ENCODE data around the gene BRI3.
"Not testable (repeated sequence)": the region's sequence is repeated elsewhere in the genome, so short reads cannot be mapped to it uniquely, and the experiment has no call there.

BRI3 gene

DNA sequence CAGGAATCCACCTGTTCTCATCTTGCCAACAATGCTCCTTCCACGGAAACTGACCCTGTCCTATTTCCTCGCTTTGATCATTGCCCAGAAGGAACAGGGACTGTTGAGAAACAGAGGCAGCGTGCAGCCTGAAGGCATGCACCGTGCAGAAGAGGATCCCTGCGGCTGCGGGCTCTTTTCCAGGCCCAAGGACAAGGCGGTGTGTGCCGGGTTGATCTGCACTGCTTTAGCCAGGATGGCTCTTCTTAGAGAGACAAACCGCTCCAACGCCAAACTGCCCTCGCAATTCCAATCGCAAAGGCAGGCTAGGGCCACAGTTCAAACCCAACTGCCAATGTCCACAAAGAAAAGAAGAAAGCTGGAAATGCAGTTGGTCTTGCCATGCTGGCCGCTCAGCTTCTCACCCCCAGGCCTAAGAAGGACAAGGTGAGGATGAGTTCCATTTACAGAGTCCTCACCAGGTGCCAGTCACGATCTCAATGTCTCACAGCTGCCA is 26.5 kb downstream of the BRI3 start:
- Mint-ChIP-seq H3K4me3 (no peak overlapping the region), H3K27ac (no peak overlapping the region), H3K4me1 (no peaks in the 10 kb centered on the region), H3K9me3 (no peaks in the 10 kb centered on the region), H3K36me3 (no peaks in the 10 kb centered on the region)
- ATAC-seq (no peak), DNase-seq (ENCODE audit: low spot score in 2 of 2) (no peak)

GRCh38 chr7:98309566-98309965 is 28.1 kb downstream of the BRI3 start:
- Mint-ChIP-seq H3K27ac (no peak overlapping the region), H3K36me3 (no peaks in the 10 kb centered on the region), H3K4me1 (no peaks in the 10 kb centered on the region), H3K9me3 (no peaks in the 10 kb centered on the region), H3K4me3 (no peak overlapping the region)
- DNase-seq (ENCODE audit: low spot score in 2 of 2) (no peak), ATAC-seq (no peak)

- no peaks in the 10 kb centered on the region for H3K36me3 Mint-ChIP-seq
- H3K9me3 Mint-ChIP-seq, result no peaks in the 10 kb centered on the region
- DNase-seq (ENCODE audit: low spot score in 2 of 2) (no peak), ATAC-seq (no peak)
- H3K4me1 Mint-ChIP-seq, result no peaks in the 10 kb centered on the region
- no peak overlapping the region for H3K4me3 Mint-ChIP-seq
- no peak overlapping the region for H3K27ac Mint-ChIP-seq
Measured at GRCh38 chr7:98312201-98312600, 30.7 kb downstream of the BRI3 start.

DNA sequence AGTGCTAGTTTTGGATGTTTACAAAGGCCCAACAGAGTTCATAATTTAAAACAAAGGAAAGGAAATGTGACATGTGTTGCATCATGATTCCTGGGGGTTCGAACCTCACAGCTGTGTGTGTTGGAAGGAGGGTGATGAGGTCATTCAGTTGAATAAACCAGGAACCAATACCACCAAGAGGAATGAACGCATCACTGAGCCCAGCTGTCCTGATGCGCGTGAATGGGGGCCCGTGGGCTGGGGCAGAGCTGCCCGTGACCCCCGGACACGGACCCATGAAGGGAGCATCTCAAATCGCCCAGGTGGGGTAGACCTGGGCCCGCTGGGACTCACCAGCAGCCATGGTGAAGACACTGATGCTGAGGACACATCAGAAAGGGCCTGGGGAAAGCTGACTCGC is 33.0 kb downstream of the BRI3 start:
- ATAC-seq (no peak), DNase-seq (ENCODE audit: low spot score in 2 of 2) (no peak)
- no peaks in the 10 kb centered on the region for H3K36me3 Mint-ChIP-seq
- H3K27ac Mint-ChIP-seq, result no peak overlapping the region
- no peak overlapping the region for H3K4me3 Mint-ChIP-seq
- H3K9me3 Mint-ChIP-seq, result no peaks in the 10 kb centered on the region
- H3K4me1 Mint-ChIP-seq, result no peaks in the 10 kb centered on the region

GRCh38 chr7:98315318-98315993 is 34.0 kb downstream of the BRI3 start:
- Mint-ChIP-seq H3K4me3 (no peak overlapping the region), H3K36me3 (no peaks in the 10 kb centered on the region), H3K4me1 (no peaks in the 10 kb centered on the region), H3K27ac (no peak overlapping the region), H3K9me3 (no peaks in the 10 kb centered on the region)
- ATAC-seq (no peak), DNase-seq (ENCODE audit: low spot score in 2 of 2) (no peak)

DNA sequence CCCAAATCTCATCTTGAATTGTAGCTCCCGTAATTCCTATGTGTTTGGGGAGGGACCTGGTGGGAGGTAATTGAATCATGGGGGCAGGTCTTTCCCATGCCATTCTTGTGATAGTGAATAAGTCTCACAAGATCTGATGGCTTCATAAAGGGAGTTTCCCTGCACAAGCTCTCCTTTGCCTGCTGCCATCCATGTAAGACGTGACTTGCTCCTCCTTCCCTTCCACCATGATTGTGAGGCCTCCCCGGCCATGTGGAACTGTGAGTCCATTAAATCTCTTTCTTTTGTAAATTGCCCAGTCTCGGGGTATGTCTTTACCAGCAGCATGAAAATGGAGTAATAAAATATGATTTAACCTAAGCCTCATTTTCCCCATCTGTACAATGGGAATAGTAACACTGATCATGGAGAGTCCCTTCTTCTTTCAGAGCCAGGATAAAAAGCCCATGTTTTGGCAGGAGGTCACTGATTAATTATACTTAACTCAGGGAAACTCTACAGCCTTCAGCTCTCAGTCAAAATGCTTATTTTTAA is 34.6 kb downstream of the BRI3 start:
- not testable (repeated sequence) for H3K36me3 Mint-ChIP-seq; H3K4me1 Mint-ChIP-seq; H3K4me3 Mint-ChIP-seq; H3K27ac Mint-ChIP-seq; DNase-seq (ENCODE audit: low spot score in 2 of 2); H3K9me3 Mint-ChIP-seq; ATAC-seq

GRCh38 chr7:98317366-98318040 is 36.0 kb downstream of the BRI3 start:
- Mint-ChIP-seq H3K4me1 (no peaks in the 10 kb centered on the region), H3K9me3 (no peaks in the 10 kb centered on the region), H3K36me3 (no peaks in the 10 kb centered on the region), H3K4me3 (no peak overlapping the region), H3K27ac (no peak overlapping the region)
- DNase-seq (ENCODE audit: low spot score in 2 of 2) (no peak), ATAC-seq (no peak)

DNA sequence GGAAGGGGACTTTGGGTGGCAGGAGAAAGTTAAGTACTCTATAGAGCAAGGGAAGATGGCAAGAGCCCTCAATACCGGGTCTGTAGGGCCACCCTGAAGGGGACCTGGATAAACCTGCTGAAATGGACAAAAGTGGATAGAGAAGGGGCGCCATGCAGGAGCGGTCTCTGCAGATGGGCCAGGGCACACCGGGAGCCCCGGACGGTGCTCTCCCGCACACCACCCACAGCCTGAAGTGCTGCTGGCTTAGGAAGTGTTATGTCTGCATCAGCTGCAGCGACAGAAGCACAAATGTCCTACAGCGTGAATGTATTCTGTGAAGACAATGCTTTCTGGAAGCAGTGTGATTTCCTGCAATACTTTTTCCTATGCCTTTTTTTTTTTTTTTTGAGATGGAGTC is 37.7 kb downstream of the BRI3 start:
- no peaks in the 10 kb centered on the region for H3K4me1 Mint-ChIP-seq
- no peak for ATAC-seq

GRCh38 chr7:98321301-98321700 is 39.8 kb downstream of the BRI3 start:
- Mint-ChIP-seq H3K27ac (no peak overlapping the region), H3K4me1 (no peaks in the 10 kb centered on the region), H3K36me3 (no peaks in the 10 kb centered on the region), H3K9me3 (no peaks in the 10 kb centered on the region), H3K4me3 (no peak overlapping the region)
- ATAC-seq (no peak), DNase-seq (ENCODE audit: low spot score in 2 of 2) (no peak)

More for the DNA sequence above, 37.7 kb downstream of the BRI3 start:
- no peaks in the 10 kb centered on the region for H3K9me3 Mint-ChIP-seq
- no peak overlapping the region for H3K27ac Mint-ChIP-seq
- H3K4me3 Mint-ChIP-seq, result no peak overlapping the region
- H3K36me3 Mint-ChIP-seq, result no peaks in the 10 kb centered on the region
- DNase-seq (ENCODE audit: low spot score in 2 of 2), result no peak

DNA sequence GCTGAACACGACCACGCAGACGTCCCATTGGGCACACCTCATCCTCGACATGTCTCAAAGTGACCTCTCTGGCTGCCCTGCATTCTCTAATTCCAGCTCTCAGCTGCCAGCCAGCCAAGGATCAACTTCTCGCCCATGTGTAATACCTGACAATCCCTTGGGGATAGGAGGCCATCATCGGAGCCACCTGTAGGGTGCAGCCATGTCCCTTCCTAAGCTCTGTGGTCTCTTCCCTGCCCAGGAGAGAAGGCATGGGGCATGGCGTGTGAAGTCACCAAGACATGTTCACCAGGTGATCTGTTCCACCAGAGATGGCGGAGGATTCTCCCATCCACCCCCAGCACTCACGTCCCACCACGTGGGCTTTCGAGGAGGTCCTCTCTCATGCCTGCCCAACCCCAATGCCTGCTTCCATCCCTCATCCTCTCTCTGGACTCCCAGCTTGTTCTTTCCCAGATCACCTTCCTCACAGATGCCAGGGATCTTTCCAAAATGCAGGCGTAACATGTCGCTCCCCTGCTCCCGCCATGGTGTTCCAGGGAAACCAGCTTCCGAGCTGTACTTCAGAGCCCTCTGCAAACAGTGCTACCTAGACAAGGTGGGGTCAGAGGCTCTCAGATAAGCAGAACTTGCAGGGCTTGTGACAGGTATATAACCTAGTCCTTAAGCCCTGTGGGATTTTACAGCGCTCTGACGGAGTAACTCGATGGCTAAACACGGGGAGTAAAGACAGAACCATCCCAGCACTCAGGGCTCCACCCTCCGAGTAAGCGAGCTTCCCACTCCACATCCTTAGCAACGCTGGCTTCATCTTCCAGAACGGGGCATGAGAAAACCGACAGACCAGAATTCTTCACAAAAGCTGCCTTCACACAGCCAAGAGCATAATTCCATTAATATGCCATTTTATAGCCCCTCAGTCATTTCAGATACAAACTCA is 41.1 kb downstream of the BRI3 start:
- no peak overlapping the region for H3K27ac Mint-ChIP-seq
- H3K4me3 Mint-ChIP-seq, result no peak overlapping the region
- no peak for ATAC-seq

DNA sequence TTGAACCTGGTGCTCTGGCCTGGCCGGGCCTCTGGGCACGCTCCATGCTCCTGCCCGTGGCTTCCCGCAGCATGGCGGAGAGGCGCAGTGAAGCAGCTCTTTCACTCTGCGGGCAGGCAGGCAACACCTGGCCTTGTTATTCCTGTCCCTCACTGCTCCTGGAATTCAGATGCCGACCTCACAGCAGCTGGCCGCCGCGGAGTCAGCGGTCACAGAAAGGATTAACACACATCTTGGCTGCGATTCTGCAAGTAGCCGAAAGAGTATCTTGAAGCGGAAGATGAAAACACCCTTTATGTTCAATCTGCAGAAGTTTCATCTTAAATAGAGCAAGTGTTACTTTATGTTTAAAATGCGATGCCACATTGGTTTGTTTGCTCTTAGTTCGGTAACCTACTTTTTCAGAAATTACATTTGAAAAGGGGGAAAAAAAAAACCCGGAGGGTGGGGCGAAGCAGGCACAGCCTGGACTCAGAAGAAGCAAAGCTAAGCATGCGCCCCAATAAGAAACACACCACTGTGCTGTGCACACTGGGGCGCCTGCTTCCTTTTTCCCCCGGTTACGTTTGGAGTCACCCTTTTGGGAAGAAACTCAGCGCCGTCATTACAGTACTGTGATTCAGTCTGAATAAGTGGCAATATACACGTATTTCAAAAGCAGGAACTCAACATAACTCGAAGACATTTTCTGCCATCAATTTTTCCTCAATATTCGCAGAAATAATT is 42.3 kb downstream of the BRI3 start:
- Mint-ChIP-seq H3K4me3 (no peak overlapping the region), H3K9me3 (no peaks in the 10 kb centered on the region), H3K27ac (no peak overlapping the region), H3K36me3 (no peaks in the 10 kb centered on the region), H3K4me1 (no peaks in the 10 kb centered on the region)
- ATAC-seq (peak; percentile 43), DNase-seq (ENCODE audit: low spot score in 2 of 2) (no peak)

More for the DNA sequence above, 41.1 kb downstream of the BRI3 start:
- Mint-ChIP-seq H3K36me3 (no peaks in the 10 kb centered on the region), H3K4me1 (no peaks in the 10 kb centered on the region), H3K9me3 (no peaks in the 10 kb centered on the region)
- DNase-seq (ENCODE audit: low spot score in 2 of 2), result no peak

GRCh38 chr7:98324782-98325181 is 43.3 kb downstream of the BRI3 start:
- H3K4me1 Mint-ChIP-seq, result no peaks in the 10 kb centered on the region
- no peak overlapping the region for H3K27ac Mint-ChIP-seq
- no peaks in the 10 kb centered on the region for H3K9me3 Mint-ChIP-seq
- DNase-seq (ENCODE audit: low spot score in 2 of 2) (no peak), ATAC-seq (no peak)
- no peaks in the 10 kb centered on the region for H3K36me3 Mint-ChIP-seq
- no peak overlapping the region for H3K4me3 Mint-ChIP-seq

DNA sequence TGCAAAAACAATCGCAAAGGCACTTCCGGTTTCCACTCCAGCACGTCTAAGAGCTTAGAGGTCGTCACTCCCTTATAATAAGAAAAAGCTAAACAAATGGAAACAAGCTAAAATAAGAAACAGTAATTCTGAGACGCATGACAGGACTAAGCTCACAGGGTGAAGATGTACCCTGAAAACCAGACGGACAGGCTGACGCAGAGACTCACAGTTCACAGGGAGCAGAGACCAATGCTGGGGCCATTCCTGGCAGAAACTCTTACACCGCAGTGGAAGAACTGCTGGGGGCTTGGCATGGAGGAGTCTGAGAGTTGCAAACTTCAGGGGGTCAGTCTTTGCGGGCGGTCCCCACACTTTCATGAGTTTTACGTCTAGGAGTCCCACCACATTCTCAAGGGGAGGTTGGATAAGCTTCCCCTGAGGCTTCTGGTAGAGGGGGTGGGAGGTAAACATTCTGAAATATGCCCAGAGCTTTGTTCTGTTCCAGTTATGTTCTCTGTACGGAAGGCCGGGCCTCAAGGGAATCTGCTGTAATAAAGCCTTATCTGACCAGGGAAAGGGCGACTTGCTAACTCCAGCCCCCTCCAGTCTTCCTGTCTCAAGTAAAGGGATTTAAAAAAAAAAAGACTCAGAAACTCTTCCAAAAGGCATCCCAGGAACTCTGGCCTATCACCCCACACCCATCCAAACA is 47.8 kb downstream of the BRI3 start:
- H3K27ac Mint-ChIP-seq, result no peak overlapping the region

GRCh38 chr7:98329791-98330373 is 48.4 kb downstream of the BRI3 start:
- H3K4me1 Mint-ChIP-seq, result no peaks in the 10 kb centered on the region
- no peak overlapping the region for H3K27ac Mint-ChIP-seq
- H3K36me3 Mint-ChIP-seq, result no peaks in the 10 kb centered on the region
- DNase-seq (ENCODE audit: low spot score in 2 of 2), result no peak
- no peak for ATAC-seq
- H3K4me3 Mint-ChIP-seq, result no peak overlapping the region
- no peaks in the 10 kb centered on the region for H3K9me3 Mint-ChIP-seq

More for the DNA sequence above, 47.8 kb downstream of the BRI3 start:
- no peaks in the 10 kb centered on the region for H3K9me3 Mint-ChIP-seq
- no peaks in the 10 kb centered on the region for H3K36me3 Mint-ChIP-seq
- no peaks in the 10 kb centered on the region for H3K4me1 Mint-ChIP-seq
- ATAC-seq (no peak), DNase-seq (ENCODE audit: low spot score in 2 of 2) (no peak)
- no peak overlapping the region for H3K4me3 Mint-ChIP-seq
